HepG2 (cell line): ENCODE data around the gene NFIC.

Experiments used
- GTF2F1 ChIP-seq: fragments of 150-350 bp; IDR thresholded peaks from 2 replicates; pipeline ENCODE4 v1.6.1; 2014; ENCODE audit warnings: low read length
- SP1 ChIP-seq, 2 experiments: fragments of 450-650 bp in 1 of 2; sonication (generic) in 1 of 2; formaldehyde crosslinking in 1 of 2; IDR thresholded peaks; 2 replicates each; pipeline versions ENCODE4 v1.4.0 to v1.6.1; 2016 to 2020; ENCODE audit warnings: missing genetic modification reagents in 1 of 2

DNA sequence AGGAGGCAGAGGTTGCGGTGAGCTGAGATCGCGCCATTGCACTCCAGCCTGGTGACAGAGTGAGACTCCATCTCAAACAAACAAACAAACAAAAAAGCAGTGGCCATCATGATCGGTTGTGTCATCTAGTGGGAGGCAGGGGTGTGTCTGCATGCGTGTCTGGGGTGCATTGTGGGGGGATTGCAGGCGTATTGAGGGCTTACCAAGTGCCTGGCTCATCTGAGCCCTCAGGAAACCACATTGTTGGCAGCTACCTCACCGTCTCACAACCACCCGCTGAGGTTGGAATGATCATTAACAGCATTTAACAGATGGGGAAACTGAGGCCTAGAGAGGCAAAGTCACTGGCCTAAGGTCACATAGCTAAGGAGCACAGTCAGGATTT, 30.5 kb downstream of the NFIC start:
- TF ChIP-seq SP1 (IDR thresholded peaks at IDR 0.05): no peak
- TF ChIP-seq SP1 (CRISPR knock-in tag; IDR thresholded peaks at IDR 0.05): no peak
- no peak for TF ChIP-seq GTF2F1
